Thoracic aorta (tissue), 2 donors: ENCODE results near the gene NRARP. TPM values are rescaled to one million over a fixed set of nuclear protein-coding genes. Genes with fewer than 3 reads are reported as not detected.
"Not testable (repeated sequence)": the region's sequence is repeated elsewhere in the genome, so short reads cannot be mapped to it uniquely, and the experiment has no call there.

ENCODE experiments used
- ATAC-seq: fragments of 150-250 bp; one replicate; pipeline ENCODE4 v1.8.0; 2017; ENCODE audit warnings: low read depth; ENCODE audit not compliant: insufficient number of reproducible peaks, low FRiP score
- DNase-seq: peaks from one replicate; pipeline ENCODE4 v3.0.0-alpha.2; 2020; ENCODE audit warnings: low spot score
- H3K27ac ChIP-seq, 2 donors: fragments of 200-600 bp; sonication (generic); 1 replicate in 1 of 2; 2 replicates in 1 of 2; pipeline ENCODE4 v1.5.1; 2016; ENCODE audit warnings: mild to moderate bottlenecking in 2 of 2, moderate library complexity in 2 of 2
- H3K27me3 ChIP-seq: fragments of 200-600 bp; sonication (generic); replicated peaks from 2 replicates; pipeline ENCODE4 v1.6.0; 2016; ENCODE audit warnings: mild to moderate bottlenecking; ENCODE audit not compliant: insufficient read depth
- H3K36me3 ChIP-seq: fragments of 200-600 bp; sonication (generic); one replicate; pipeline ENCODE4 v1.5.1; 2016
- H3K4me1 ChIP-seq, 2 donors: fragments of 200-600 bp; sonication (generic); 1 replicate in 1 of 2; 2 replicates in 1 of 2; pipeline versions ENCODE4 v1.5.1 to v1.6.0; 2016; ENCODE audit warnings: low read depth in 2 of 2, mild to moderate bottlenecking in 1 of 2; ENCODE audit not compliant: control insufficient read depth in 1 of 2
- H3K4me3 ChIP-seq: fragments of 200-600 bp; sonication (generic); 2 replicates; pipeline ENCODE4 v1.5.1; 2016; ENCODE audit warnings: mild to moderate bottlenecking
- H3K9me3 ChIP-seq: fragments of 200-600 bp; sonication (generic); 2 replicates; pipeline ENCODE4 v1.5.1; 2016
- CTCF ChIP-seq: fragments of 200-600 bp; sonication (generic); IDR thresholded peaks from one replicate; pipeline ENCODE4 v1.5.1; 2019; ENCODE audit warnings: antibody characterized with exemption
- total RNA-seq, 2 donors: library from RNA; depleted of rRNA; stranded (reverse); fragments of >200 nt; gene quantifications; one replicate each; pipeline versions ENCODE4 v1.1.0 to v1.2.3, GENCODE V29; 2016

NRARP gene
- total RNA-seq, 2 donors from 2014 or later: 8.5 to 16.9 TPM

- Histone ChIP-seq H3K9me3 (peaks cover 6% of the 10 kb centered on the region), H3K4me3 (no peak overlapping the region), H3K27ac (no peak overlapping the region), H3K4me1 (no peaks in the 10 kb centered on the region), H3K36me3 (peaks cover 10% of the 10 kb centered on the region), H3K27me3 (no peaks in the 10 kb centered on the region)
- DNase-seq (no peak), ATAC-seq (no peak)
- no peak for TF ChIP-seq CTCF
Measured at GRCh38 chr9:137342482-137342881, 40.4 kb upstream of the NRARP start.

GRCh38 chr9:137341227-137341626, 39.2 kb upstream of the NRARP start:
- no peak overlapping the region for H3K27ac ChIP-seq

GRCh38 chr9:137339908-137340462, 37.9 kb upstream of the NRARP start:
- H3K27ac ChIP-seq, H3K36me3 ChIP-seq, H3K4me3 ChIP-seq, H3K4me1 ChIP-seq, ATAC-seq, DNase-seq, H3K9me3 ChIP-seq, H3K27me3 ChIP-seq: not testable (repeated sequence)

More at GRCh38 chr9:137341227-137341626, 39.2 kb upstream of the NRARP start:
- no peak overlapping the region for H3K4me3 ChIP-seq
- H3K4me1 ChIP-seq: no peaks in the 10 kb centered on the region
- H3K9me3 ChIP-seq: peaks cover 5% of the 10 kb centered on the region
- H3K36me3 ChIP-seq: no peaks in the 10 kb centered on the region
- DNase-seq (no peak), ATAC-seq (no peak)
- no peak for TF ChIP-seq CTCF
- H3K27me3 ChIP-seq: no peaks in the 10 kb centered on the region

- H3K27me3 ChIP-seq: no peaks in the 10 kb centered on the region
- no peak overlapping the region for H3K4me3 ChIP-seq
- ATAC-seq: no peak
- peaks cover 5% of the 10 kb centered on the region for H3K9me3 ChIP-seq
- DNase-seq: no peak
- no peak overlapping the region for H3K27ac ChIP-seq
- H3K4me1 ChIP-seq: no peaks in the 10 kb centered on the region
- no peak for TF ChIP-seq CTCF
- no peaks in the 10 kb centered on the region for H3K36me3 ChIP-seq
Measured at GRCh38 chr9:137339045-137339907, 37.2 kb upstream of the NRARP start.

- no peak for TF ChIP-seq CTCF
- DNase-seq (no peak), ATAC-seq (no peak)
- H3K4me3 ChIP-seq: no peak overlapping the region
- H3K27me3 ChIP-seq: no peaks in the 10 kb centered on the region
- no peak overlapping the region for H3K27ac ChIP-seq
- no peaks in the 10 kb centered on the region for H3K36me3 ChIP-seq
- H3K9me3 ChIP-seq: peaks cover 5% of the 10 kb centered on the region
- H3K4me1 ChIP-seq: no peaks in the 10 kb centered on the region
Measured at GRCh38 chr9:137336735-137337134, 34.7 kb upstream of the NRARP start.
